ENCODE measurements around the gene SZT2.

DNA sequence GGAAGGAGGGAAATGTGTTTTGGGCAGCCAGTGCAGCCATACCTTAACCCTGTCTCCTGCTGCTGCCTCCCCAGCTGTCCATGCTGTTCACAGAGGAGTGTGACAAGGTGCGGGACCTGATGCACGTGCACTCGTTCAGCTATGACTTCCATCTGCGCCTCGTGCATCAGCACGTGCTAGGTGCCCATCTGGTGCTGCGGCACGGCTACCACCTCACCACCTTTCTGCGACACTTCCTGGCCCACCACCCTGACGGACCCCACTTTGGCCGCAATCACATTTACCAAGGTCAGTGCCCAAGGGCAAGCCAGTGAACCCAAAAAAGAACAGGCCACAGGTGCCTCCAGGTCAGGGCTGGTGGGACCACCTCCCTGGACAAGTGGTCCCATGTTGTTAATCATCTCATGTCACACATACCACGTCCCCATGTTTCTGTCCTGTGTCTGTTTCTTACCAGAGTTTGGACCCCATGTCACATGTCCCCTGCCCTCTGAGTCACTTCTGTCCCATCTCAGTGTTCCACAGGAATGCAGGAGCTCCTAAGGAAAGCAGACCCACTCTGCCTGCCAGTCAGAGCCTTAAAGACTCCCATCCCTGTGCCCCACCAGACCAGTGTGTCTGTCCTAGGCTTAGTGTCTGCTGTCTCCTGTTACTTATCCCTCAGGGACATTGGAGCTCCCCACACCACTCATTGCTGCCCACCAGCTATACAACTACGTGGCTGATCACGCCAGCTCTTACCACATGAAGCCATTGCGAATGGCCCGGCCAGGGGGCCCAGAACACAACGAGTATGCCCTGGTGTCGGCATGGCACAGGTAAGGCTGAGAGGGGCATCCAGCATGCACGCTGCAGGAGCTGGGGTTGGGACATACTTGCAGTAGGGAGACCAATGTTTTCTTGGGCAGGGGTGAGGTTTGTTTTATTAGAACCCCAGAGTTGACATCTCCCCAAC lies 57.5 kb downstream of the SZT2 start:
- TF ChIP-seq, protein P1, sequence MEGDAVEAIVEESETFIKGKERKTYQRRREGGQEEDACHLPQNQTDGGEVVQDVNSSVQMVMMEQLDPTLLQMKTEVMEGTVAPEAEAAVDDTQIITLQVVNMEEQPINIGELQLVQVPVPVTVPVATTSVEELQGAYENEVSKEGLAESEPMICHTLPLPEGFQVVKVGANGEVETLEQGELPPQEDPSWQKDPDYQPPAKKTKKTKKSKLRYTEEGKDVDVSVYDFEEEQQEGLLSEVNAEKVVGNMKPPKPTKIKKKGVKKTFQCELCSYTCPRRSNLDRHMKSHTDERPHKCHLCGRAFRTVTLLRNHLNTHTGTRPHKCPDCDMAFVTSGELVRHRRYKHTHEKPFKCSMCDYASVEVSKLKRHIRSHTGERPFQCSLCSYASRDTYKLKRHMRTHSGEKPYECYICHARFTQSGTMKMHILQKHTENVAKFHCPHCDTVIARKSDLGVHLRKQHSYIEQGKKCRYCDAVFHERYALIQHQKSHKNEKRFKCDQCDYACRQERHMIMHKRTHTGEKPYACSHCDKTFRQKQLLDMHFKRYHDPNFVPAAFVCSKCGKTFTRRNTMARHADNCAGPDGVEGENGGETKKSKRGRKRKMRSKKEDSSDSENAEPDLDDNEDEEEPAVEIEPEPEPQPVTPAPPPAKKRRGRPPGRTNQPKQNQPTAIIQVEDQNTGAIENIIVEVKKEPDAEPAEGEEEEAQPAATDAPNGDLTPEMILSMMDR (IDR thresholded peaks at IDR 0.05), result no peak
- TF ChIP-seq POLR2A (IDR thresholded peaks at IDR 0.05) (no peak), POLR2AphosphoS5 (IDR thresholded peaks at IDR 0.05) (no peak)
